Measurements from ENCODE around the gene SLC47A2.

The SLC47A2 gene

DNA sequence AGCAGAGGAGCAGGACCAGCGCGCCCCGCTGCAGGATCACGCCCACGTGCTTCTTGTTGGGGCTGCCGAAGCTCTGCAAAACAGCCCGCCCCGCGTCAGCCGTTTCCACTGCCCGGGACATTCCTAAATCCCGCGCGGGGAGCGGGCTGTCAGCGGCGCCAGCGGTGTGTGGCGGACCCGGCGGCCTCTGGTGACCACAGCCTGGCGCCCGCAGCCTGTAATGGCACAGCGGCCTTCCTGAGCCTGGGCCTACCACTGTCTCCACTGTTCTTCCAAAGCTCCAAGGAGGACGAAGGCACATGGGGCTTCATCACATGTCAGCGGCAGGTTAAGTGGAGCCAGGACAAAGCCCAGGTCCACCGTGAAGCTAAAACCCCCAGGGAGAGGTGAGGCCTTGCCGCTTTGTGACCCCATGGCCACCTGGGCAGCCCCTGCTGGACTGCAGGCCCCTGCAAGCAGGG lies 2.5 kb downstream of the SLC47A2 start:
- TF ChIP-seq, protein P1, sequence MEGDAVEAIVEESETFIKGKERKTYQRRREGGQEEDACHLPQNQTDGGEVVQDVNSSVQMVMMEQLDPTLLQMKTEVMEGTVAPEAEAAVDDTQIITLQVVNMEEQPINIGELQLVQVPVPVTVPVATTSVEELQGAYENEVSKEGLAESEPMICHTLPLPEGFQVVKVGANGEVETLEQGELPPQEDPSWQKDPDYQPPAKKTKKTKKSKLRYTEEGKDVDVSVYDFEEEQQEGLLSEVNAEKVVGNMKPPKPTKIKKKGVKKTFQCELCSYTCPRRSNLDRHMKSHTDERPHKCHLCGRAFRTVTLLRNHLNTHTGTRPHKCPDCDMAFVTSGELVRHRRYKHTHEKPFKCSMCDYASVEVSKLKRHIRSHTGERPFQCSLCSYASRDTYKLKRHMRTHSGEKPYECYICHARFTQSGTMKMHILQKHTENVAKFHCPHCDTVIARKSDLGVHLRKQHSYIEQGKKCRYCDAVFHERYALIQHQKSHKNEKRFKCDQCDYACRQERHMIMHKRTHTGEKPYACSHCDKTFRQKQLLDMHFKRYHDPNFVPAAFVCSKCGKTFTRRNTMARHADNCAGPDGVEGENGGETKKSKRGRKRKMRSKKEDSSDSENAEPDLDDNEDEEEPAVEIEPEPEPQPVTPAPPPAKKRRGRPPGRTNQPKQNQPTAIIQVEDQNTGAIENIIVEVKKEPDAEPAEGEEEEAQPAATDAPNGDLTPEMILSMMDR (IDR thresholded peaks at IDR 0.05; ENCODE audit: borderline replicate concordance, insufficient read depth, low read depth, low read length), result no peak
- H3K4me3 ChIP-seq (ENCODE audit: low read depth, low read length), result no peak overlapping the region

DNA sequence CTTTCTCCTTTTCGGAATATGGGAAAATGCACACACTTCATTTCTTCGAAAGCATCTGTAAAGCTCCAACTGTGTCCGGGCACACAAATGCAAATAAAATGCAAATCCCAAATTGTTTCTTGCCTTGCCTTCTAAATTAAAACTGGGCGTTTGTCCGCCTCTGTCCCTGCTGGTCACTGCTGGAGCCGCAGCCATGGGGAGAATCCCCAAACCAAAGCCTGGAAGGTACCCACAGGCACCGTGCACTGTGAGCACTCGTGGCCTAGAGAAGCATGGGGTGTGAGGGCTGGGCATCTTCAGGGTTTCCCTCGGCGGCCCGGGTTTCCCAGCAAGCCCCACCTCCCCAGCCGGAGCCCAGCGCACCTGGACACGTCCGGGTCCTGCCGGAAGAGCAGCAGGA lies 2.9 kb downstream of the SLC47A2 start:
- TF ChIP-seq, protein P1 (IDR thresholded peaks at IDR 0.05; ENCODE audit: borderline replicate concordance, insufficient read depth, low read depth, low read length), result no peak
- H3K4me3 ChIP-seq (ENCODE audit: low read depth, low read length), result no peak overlapping the region

DNA sequence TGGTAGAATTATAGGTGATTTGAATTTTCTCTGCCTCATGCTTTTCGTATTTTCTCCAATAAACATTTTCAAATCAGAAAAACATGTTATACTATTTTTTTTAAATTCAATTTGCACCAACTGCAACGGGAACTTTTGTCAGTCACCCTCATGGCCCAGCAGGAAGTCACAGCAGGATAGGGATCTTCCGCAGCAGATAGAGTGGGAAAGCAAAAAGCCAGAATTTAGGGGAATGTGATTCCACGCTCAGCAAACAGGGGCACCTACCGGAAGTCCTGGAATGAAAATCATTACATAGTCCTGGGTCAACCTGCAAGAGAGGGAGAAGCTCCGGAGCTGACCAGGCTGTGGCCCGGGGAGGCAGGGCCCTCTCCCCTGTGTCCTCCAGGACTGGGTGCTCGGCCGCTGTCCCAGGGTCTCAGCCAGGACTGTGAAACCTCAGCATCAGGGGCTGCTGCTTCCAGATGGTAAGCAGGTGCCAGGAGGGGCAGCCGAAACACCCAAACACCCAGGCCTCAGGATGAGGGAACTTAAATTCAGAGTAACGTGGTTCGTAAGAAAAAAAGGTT lies 3.9 kb downstream of the SLC47A2 start:
- TF ChIP-seq, protein P1 (IDR thresholded peaks at IDR 0.05; ENCODE audit: borderline replicate concordance, insufficient read depth, low read depth, low read length), result no peak
- no peak overlapping the region for H3K4me3 ChIP-seq (ENCODE audit: low read depth, low read length)

DNA sequence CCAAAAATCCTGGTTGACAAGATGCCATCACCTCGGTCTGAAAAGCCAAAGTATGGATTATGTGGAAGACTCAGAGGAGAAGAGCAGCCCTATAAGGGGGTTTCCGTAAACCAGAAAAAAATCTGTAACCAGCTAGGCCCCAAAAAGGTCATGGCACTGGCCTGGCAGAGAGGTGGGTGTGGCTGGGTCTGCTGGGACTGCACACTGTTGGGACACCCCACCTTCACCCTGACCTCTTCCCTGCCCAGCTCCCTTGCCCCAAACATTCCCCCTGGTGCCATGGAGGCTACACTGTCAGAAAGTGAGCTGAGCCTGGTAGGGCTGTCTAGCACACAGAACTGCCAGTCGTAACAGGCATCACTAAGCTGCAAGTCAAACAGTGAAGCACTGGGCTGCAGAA lies 6.5 kb downstream of the SLC47A2 start:
- H3K4me3 ChIP-seq (ENCODE audit: low read depth, low read length), result no peak overlapping the region
- TF ChIP-seq, protein P1 (IDR thresholded peaks at IDR 0.05; ENCODE audit: borderline replicate concordance, insufficient read depth, low read depth, low read length), result no peak

DNA sequence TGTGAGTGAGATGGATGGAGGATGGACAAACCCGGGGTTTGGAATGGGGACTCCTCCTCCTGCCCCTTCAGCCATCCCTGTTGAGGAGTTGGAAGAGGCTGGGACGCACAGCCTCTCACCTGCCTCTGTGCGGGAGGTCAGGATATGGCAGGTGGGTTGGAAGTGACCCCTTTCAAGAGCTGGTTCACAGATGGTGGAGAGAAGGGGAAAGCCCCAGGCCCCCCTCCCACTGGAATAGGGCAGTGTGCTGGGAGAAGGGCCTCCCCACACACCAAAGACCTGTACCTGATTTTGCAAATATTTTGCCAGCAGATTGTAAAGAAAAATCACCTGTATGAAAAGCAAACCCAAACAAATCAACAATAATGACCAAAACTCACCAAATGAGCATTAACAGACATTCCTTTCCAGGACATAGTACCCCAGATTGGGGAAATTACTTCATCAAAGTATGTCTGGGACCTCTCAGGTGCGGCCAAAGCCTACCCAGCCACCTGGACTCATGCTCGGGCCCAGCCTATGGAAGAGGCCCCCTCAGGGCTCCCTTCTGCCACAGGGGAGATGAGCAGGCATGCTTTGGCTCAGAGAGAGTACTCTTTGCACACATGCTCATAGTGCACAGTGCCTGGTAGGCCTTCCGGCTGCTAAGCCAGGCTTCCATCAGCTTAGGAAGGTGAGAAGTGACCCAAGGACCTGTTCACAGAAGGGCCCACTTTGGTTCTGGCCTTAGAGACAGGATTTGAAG lies 7.8 kb downstream of the SLC47A2 start:
- TF ChIP-seq, protein P1 (IDR thresholded peaks at IDR 0.05; ENCODE audit: borderline replicate concordance, insufficient read depth, low read depth, low read length), result no peak
- no peak overlapping the region for H3K4me3 ChIP-seq (ENCODE audit: low read depth, low read length)

DNA sequence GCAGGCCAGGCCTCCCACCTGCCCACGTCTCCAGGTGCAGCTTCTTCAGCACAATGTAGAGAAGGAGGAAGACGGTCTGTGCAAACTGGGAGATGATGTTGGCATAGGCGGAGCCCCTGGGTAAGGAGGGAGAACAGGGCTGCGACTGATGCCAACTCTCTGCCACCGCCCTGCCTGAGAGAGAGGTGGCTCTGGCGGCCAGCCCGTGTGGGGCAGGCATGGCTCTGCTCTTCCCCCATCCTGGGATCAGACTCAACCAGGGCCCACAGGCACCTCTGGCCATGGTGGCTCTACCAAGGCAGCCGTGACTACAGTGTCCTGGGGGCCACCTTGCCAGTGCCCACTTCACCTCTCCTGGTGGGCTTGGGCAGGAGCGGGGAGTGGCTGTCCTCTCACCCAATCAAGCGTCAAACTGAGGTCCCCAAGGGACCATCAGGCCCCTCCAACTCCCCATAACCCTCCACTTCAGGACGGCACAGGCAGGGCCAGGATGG lies 8.6 kb downstream of the SLC47A2 start:
- H3K4me3 ChIP-seq (ENCODE audit: low read depth, low read length), result no peak overlapping the region
- TF ChIP-seq, protein P1 (IDR thresholded peaks at IDR 0.05; ENCODE audit: borderline replicate concordance, insufficient read depth, low read depth, low read length), result no peak
